H9 (cell line): Measurements from ENCODE around the gene CEP83. TPM values are rescaled to one million over a fixed set of nuclear protein-coding genes. Genes with fewer than 3 reads are reported as not detected.
A peak's percentile ranks its signal among the peaks of the same experiment; 100 is the strongest.

ENCODE experiments used
- DNase-seq: peaks from one replicate; pipeline ENCODE4 v3.0.0-alpha.2; 2017
- H2AFZ ChIP-seq: one replicate; pipeline ENCODE4 v1.6.1; 2013; ENCODE audit warnings: mild to moderate bottlenecking, low read length, control low read depth, moderate library complexity
- H2AK5ac ChIP-seq: 2 replicates; pipeline ENCODE4 v1.6.1; 2013; ENCODE audit warnings: low read length, control low read depth, mixed read lengths; ENCODE audit not compliant: insufficient read length
- H2BK120ac ChIP-seq: one replicate; pipeline ENCODE4 v1.6.1; 2013; ENCODE audit warnings: low read depth, mild to moderate bottlenecking, low read length, control low read depth, inconsistent platforms; ENCODE audit not compliant: poor library complexity, severe bottlenecking
- H2BK12ac ChIP-seq: 2 replicates; pipeline ENCODE4 v1.6.1; 2013; ENCODE audit warnings: low read length, control low read depth, mixed read lengths, low read depth; ENCODE audit not compliant: insufficient read length
- H2BK15ac ChIP-seq: 2 replicates; pipeline ENCODE4 v1.6.1; 2013; ENCODE audit warnings: low read depth, low read length, control low read depth
- H2BK20ac ChIP-seq: one replicate; pipeline ENCODE4 v1.6.1; 2013; ENCODE audit warnings: low read depth, mild to moderate bottlenecking, low read length, control low read depth, inconsistent platforms; ENCODE audit not compliant: poor library complexity, severe bottlenecking
- H2BK5ac ChIP-seq: 2 replicates; pipeline ENCODE4 v1.6.1; 2013; ENCODE audit warnings: low read length, control low read depth, mixed read lengths; ENCODE audit not compliant: insufficient read length
- H3K14ac ChIP-seq: 2 replicates; pipeline ENCODE4 v1.6.1; 2013; ENCODE audit warnings: low read length, control low read depth; ENCODE audit not compliant: insufficient read depth
- H3K18ac ChIP-seq: 2 replicates; pipeline ENCODE4 v1.6.1; 2013; ENCODE audit warnings: low read depth, mild to moderate bottlenecking, mixed read lengths, low read length, control low read depth; ENCODE audit not compliant: insufficient read length
- H3K23ac ChIP-seq: 2 replicates; pipeline ENCODE4 v1.6.1; 2013; ENCODE audit warnings: low read length, control low read depth, mixed read lengths, low read depth; ENCODE audit not compliant: insufficient read length
- H3K23me2 ChIP-seq: 2 replicates; pipeline ENCODE4 v1.6.1; 2013; ENCODE audit warnings: low read depth, mild to moderate bottlenecking, mixed read lengths, low read length, control low read depth; ENCODE audit not compliant: insufficient read length, poor library complexity, severe bottlenecking
- H3K27ac ChIP-seq: 2 replicates; pipeline ENCODE4 v1.5.1; 2013; ENCODE audit warnings: low read length, control low read depth, mixed read lengths, low read depth; ENCODE audit not compliant: insufficient read length
- H3K27me3 ChIP-seq: 2 replicates; pipeline ENCODE4 v1.6.1; 2013; ENCODE audit warnings: low read length, control low read depth, inconsistent platforms; ENCODE audit not compliant: insufficient read depth
- H3K4ac ChIP-seq: 2 replicates; pipeline ENCODE4 v1.6.1; 2013; ENCODE audit warnings: low read depth, mild to moderate bottlenecking, control low read depth, inconsistent platforms, low read length, moderate library complexity
- H3K4me1 ChIP-seq: 2 replicates; pipeline ENCODE4 v1.6.1; 2013; ENCODE audit warnings: low read length, control low read depth, inconsistent platforms; ENCODE audit not compliant: insufficient read depth
- H3K4me2 ChIP-seq: 2 replicates; pipeline ENCODE4 v1.6.1; 2013; ENCODE audit warnings: low read length, control low read depth, mixed read lengths; ENCODE audit not compliant: insufficient read length, insufficient read depth
- H3K56ac ChIP-seq: 2 replicates; pipeline ENCODE4 v1.6.1; 2013; ENCODE audit warnings: low read depth, mild to moderate bottlenecking, mixed read lengths, low read length, control low read depth; ENCODE audit not compliant: insufficient read length
- H3K79me1 ChIP-seq: 2 replicates; pipeline ENCODE4 v1.6.1; 2013; ENCODE audit warnings: low read depth, mild to moderate bottlenecking, moderate library complexity, low read length, control low read depth, inconsistent platforms; ENCODE audit not compliant: insufficient read depth, poor library complexity, severe bottlenecking
- H3K79me2 ChIP-seq: 2 replicates; pipeline ENCODE4 v1.6.1; 2013; ENCODE audit warnings: low read length, control low read depth, inconsistent platforms; ENCODE audit not compliant: insufficient read depth
- H3K9ac ChIP-seq: 2 replicates; pipeline ENCODE4 v1.6.1; 2013; ENCODE audit warnings: low read length, control low read depth, mixed read lengths; ENCODE audit not compliant: insufficient read length; ENCODE audit errors: extremely low read depth
- H3K9me3 ChIP-seq: one replicate; pipeline ENCODE4 v1.6.1; 2013; ENCODE audit warnings: low read depth, low read length, inconsistent platforms; ENCODE audit not compliant: control insufficient read depth
- H3T11ph ChIP-seq: one replicate; pipeline ENCODE4 v1.6.1; 2013; ENCODE audit warnings: mild to moderate bottlenecking, low read length, control low read depth, inconsistent platforms
- H4K20me1 ChIP-seq: one replicate; pipeline ENCODE4 v1.6.1; 2013; ENCODE audit not compliant: control insufficient read depth, insufficient read length, insufficient read depth
- H4K5ac ChIP-seq: 2 replicates; pipeline ENCODE4 v1.6.1; 2013; ENCODE audit warnings: low read depth, mild to moderate bottlenecking, mixed read lengths, low read length, control low read depth; ENCODE audit not compliant: insufficient read length
- H4K8ac ChIP-seq: replicated peaks from 2 replicates; pipeline ENCODE4 v1.6.1; 2013; ENCODE audit warnings: low read length, control low read depth, mixed read lengths, low read depth; ENCODE audit not compliant: insufficient read length
- H4K91ac ChIP-seq: 2 replicates; pipeline ENCODE4 v1.6.1; 2013; ENCODE audit warnings: low read depth, mild to moderate bottlenecking, moderate library complexity, mixed read lengths, low read length, control low read depth; ENCODE audit not compliant: insufficient read length
- H3K27ac Mint-ChIP-seq, 3 experiments: 2 replicates in 2 of 3; 3 replicates in 1 of 3; pipeline ENCODE4 v1.8.0; 2020 to 2021; ENCODE audit warnings: mixed read lengths in 3 of 3, mild to moderate bottlenecking in 1 of 3, moderate library complexity in 1 of 3
- H3K27me3 Mint-ChIP-seq: 2 replicates; pipeline ENCODE4 v1.8.0; 2021; ENCODE audit warnings: low read depth, mild to moderate bottlenecking, moderate library complexity, mixed read lengths
- H3K36me3 Mint-ChIP-seq, 3 experiments: 2 replicates in 2 of 3; 3 replicates in 1 of 3; pipeline ENCODE4 v1.8.0; 2020 to 2021; ENCODE audit warnings: low read depth in 3 of 3, mixed read lengths in 3 of 3; ENCODE audit not compliant: insufficient read depth in 1 of 3
- H3K4me1 Mint-ChIP-seq, 2 experiments: 2 replicates each; pipeline ENCODE4 v1.8.0; 2020; ENCODE audit warnings: mixed read lengths in 2 of 2
- H3K4me3 Mint-ChIP-seq, 2 experiments: 2 replicates in 1 of 2; 3 replicates in 1 of 2; pipeline ENCODE4 v1.8.0; 2020 to 2021; ENCODE audit warnings: mild to moderate bottlenecking in 2 of 2, mixed read lengths in 2 of 2, moderate library complexity in 1 of 2
- H3K9me3 Mint-ChIP-seq, 2 experiments: 2 replicates in 1 of 2; 3 replicates in 1 of 2; pipeline ENCODE4 v1.8.0; 2020; ENCODE audit warnings: mild to moderate bottlenecking in 2 of 2, mixed read lengths in 2 of 2, moderate library complexity in 1 of 2
- WGBS: extraction: QIAGEN DNeasy Blood & Tissue Kit; methylation state at CpG from one replicate; pipeline ENCODE4 v1.1.7; 2013; ENCODE audit warnings: missing lambda C conversion rate, low lambda C conversion rate, mixed read lengths; ENCODE audit not compliant: insufficient read length; ENCODE audit errors: extremely low coverage; 5-methylcytosine and 5-hydroxymethylcytosine counted together
- total RNA-seq: library from RNA; stranded (reverse); gene quantifications from 2 replicates; pipeline ENCODE4 v1.2.1, GENCODE V29; 2021
- TF ChIP-seq, protein P1 (sequence below): fragments of 200-600 bp; sonication (generic); conservative IDR thresholded peaks from 3 replicates; pipeline ENCODE4 v1.8.0; 2021; ENCODE audit warnings: antibody characterized with exemption, mild to moderate bottlenecking

The CEP83 gene
- total RNA-seq, 1 experiment from 2014 or later = 26.5 TPM

DNA sequence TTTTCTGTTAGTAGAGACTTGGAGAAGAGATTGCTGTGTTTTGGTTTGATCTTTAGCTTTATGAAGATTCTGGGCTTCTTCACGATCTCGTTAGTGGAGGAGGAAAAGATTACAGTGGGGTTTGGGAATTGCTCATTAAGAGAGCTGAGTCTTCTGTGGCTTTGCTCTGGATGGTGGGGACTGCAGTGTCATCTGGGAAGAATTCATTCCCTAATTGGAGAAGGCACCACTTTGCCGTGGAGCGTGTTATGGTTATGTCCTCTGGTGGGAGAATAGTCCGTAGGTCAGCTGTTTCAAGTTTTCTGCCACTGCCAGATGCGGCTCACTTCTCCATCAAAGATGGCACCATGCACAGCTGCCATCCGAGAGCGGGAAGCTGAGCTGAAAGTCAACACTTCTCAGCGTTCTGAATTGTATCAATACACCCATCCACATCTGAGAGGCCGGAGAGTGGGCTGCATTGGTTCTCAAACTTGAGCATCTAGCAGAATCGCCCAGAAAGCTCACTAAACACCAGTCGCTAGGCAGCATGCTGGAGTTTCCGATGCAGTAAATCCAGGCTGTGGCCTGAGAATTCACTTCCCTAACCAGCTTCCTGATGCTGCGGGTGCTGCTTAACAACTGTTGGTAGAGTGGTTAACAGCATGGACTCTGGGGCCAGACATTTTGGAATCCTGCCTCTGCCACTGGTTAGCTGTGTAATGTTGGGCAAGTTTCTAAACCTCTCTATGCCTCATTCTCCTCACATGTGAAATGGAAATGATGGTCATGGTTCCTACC, 193.5 kb downstream of the CEP83 start:
- Histone ChIP-seq H3K27me3 (no peaks in the 10 kb centered on the region), H4K91ac (no peak overlapping the region), H3K18ac (no peak overlapping the region), H2BK15ac (no peak overlapping the region), H2BK5ac (no peak overlapping the region), H3K4ac (no peak overlapping the region), H2AK5ac (no peak overlapping the region), H3K9me3 (no peaks in the 10 kb centered on the region), H3K56ac (no peak overlapping the region), H2BK20ac (no peak overlapping the region), H3K79me2 (no peaks in the 10 kb centered on the region), H2AFZ (no peak overlapping the region), H2BK12ac (no peak overlapping the region), H3K14ac (no peak overlapping the region), H3T11ph (no peak overlapping the region), H4K8ac (no peak overlapping the region), H3K4me2 (no peak overlapping the region), H3K79me1 (no peaks in the 10 kb centered on the region), H4K20me1 (no peaks in the 10 kb centered on the region), H3K27ac (no peak overlapping the region), H3K4me1 (peaks cover 13% of the 10 kb centered on the region; the same call in 1 of the 2 replicates), H4K5ac (no peak overlapping the region), H3K23me2 (no peaks in the 10 kb centered on the region), H3K23ac (no peak overlapping the region), H2BK120ac (no peak overlapping the region), H3K9ac (no peak overlapping the region)
- Mint-ChIP-seq H3K4me1 (peaks cover 62 to 71% of the 10 kb centered on the region in 2 experiments), H3K36me3 (peaks cover 0 to 5% (median 2%) of the 10 kb centered on the region in 3 experiments; a peak in 3 of 7 replicates), H3K4me3 (no peak overlapping the region; a peak in 1 of 5 replicates), H3K27ac (peak overlapping the region in 2 of 3 experiments; percentile 17 to 56; a peak in 2 of 7 replicates), H3K9me3 (no peaks in the 10 kb centered on the region; a peak in 1 of 5 replicates), H3K27me3 (peaks cover 13% of the 10 kb centered on the region)
- no CpG with 5 or more reads among the region's 14 CpGs for WGBS
- DNase-seq = no peak
- TF ChIP-seq, protein P1, sequence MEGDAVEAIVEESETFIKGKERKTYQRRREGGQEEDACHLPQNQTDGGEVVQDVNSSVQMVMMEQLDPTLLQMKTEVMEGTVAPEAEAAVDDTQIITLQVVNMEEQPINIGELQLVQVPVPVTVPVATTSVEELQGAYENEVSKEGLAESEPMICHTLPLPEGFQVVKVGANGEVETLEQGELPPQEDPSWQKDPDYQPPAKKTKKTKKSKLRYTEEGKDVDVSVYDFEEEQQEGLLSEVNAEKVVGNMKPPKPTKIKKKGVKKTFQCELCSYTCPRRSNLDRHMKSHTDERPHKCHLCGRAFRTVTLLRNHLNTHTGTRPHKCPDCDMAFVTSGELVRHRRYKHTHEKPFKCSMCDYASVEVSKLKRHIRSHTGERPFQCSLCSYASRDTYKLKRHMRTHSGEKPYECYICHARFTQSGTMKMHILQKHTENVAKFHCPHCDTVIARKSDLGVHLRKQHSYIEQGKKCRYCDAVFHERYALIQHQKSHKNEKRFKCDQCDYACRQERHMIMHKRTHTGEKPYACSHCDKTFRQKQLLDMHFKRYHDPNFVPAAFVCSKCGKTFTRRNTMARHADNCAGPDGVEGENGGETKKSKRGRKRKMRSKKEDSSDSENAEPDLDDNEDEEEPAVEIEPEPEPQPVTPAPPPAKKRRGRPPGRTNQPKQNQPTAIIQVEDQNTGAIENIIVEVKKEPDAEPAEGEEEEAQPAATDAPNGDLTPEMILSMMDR = no peak
